K562 (cell line): ENCODE measurements around the gene EPN2. TPM values are rescaled to one million over a fixed set of nuclear protein-coding genes. Genes with fewer than 3 reads are reported as not detected.

Experiments used
- ATAC-seq: fragments of 200-7000 bp; cut with Tn5 transposase; 3 replicates; pipeline ENCODE4 v1.9.1; 2020; ENCODE audit warnings: moderate library complexity
- BruUV-seq: library from RNA; stranded (reverse); fragments of 400-500 nt; replicated peaks from 2 replicates; lab custom pipeline; 2021; lab: Mats Ljungman, UMichigan
- CTCF ChIA-PET: fragments of 300-600 bp; formaldehyde crosslinking; extraction: SDS; loops from one replicate; lab custom pipeline; 2021; ENCODE audit warnings: low intra/inter-chr PET ratio; lab: Yijun Ruan, JAX
- POLR2A ChIA-PET: fragments of 300-600, 350-650 bp; sonication (Branson Sonifier 250); formaldehyde crosslinking; extraction: SDS; loops from one replicate; lab custom pipeline; 2021; ENCODE audit warnings: antibody characterized with exemption, inconsistent platforms; lab: Yijun Ruan, JAX
- DNase-seq, 4 experiments: peaks; one replicate each; pipeline versions ENCODE4 v3.0.0 to v3.0.0-alpha.2; 2011 to 2018; ENCODE audit warnings: low spot score in 3 of 4, mixed read lengths in 3 of 4; ENCODE audit errors: extremely low read depth in 1 of 4
- FAIRE-seq: peaks from 2 replicates; lab custom pipeline; 2011; peaks lifted over from hg19 to GRCh38; lab: Jason Lieb, UNC
- H2AFZ ChIP-seq: 2 replicates; pipeline ENCODE4 v1.6.0; 2011; ENCODE audit warnings: low read depth, low read length, control low read depth, inconsistent platforms
- H3K27ac ChIP-seq: fragments of 200-600 bp; 3 replicates; pipeline ENCODE4 v1.8.0; 2011; ENCODE audit warnings: low read depth, mild to moderate bottlenecking, control low read depth, inconsistent platforms, low read length, moderate library complexity, mixed read lengths; ENCODE audit errors: extremely low read depth
- H3K27me3 ChIP-seq, 2 experiments: fragments of 300-600 bp in 1 of 2; 2 replicates in 1 of 2; 3 replicates in 1 of 2; pipeline versions ENCODE4 v1.6.0 to v1.8.0; 2011; ENCODE audit warnings: inconsistent platforms in 2 of 2, low read length in 2 of 2, mild to moderate bottlenecking in 1 of 2, mixed read lengths in 1 of 2, moderate library complexity in 1 of 2; ENCODE audit not compliant: control insufficient read depth in 2 of 2, insufficient read depth in 2 of 2
- H3K36me3 ChIP-seq: fragments of 300-600 bp; 3 replicates; pipeline ENCODE4 v1.8.0; 2011; ENCODE audit warnings: mild to moderate bottlenecking, low read length, inconsistent platforms; ENCODE audit not compliant: control insufficient read depth, insufficient read depth
- H3K4me1 ChIP-seq, 2 experiments: fragments of 200-600 bp in 1 of 2; replicated peaks in 1 of 2; 2 replicates in 1 of 2; 3 replicates in 1 of 2; pipeline versions ENCODE4 v1.5.1 to v1.8.0; 2011; ENCODE audit warnings: inconsistent platforms in 2 of 2, low read length in 2 of 2, mild to moderate bottlenecking in 1 of 2, mixed read lengths in 1 of 2, moderate library complexity in 1 of 2; ENCODE audit not compliant: control insufficient read depth in 2 of 2, insufficient read depth in 2 of 2
- H3K4me2 ChIP-seq: 2 replicates; pipeline ENCODE4 v1.6.1; 2011; ENCODE audit warnings: low read length, control low read depth, inconsistent platforms, mixed read lengths; ENCODE audit not compliant: insufficient read depth
- H3K4me3 ChIP-seq: fragments of 200-600 bp; sonication (generic), shearing (Covaris generic); 2 replicates; pipeline ENCODE4 v1.5.1; 2016; ENCODE audit warnings: control low read depth, inconsistent platforms
- H3K79me2 ChIP-seq: fragments of 200-600 bp; 3 replicates; pipeline ENCODE4 v1.8.0; 2011; ENCODE audit warnings: low read length, inconsistent platforms; ENCODE audit not compliant: control insufficient read depth, insufficient read depth
- H3K9ac ChIP-seq, 2 experiments: 2 replicates each; pipeline versions ENCODE4 v1.6.0 to v1.6.1; 2011; ENCODE audit warnings: low read depth in 2 of 2, low read length in 2 of 2, control low read depth in 1 of 2, inconsistent platforms in 1 of 2, mild to moderate bottlenecking in 1 of 2, mixed read lengths in 1 of 2; ENCODE audit not compliant: insufficient read depth in 1 of 2
- H3K9me1 ChIP-seq: one replicate; pipeline ENCODE4 v1.6.0; 2011; ENCODE audit warnings: inconsistent platforms, mild to moderate bottlenecking, low read length, moderate library complexity; ENCODE audit not compliant: control insufficient read depth, insufficient read depth
- H3K9me3 ChIP-seq: replicated peaks from 2 replicates; pipeline ENCODE4 v1.5.1; 2011; ENCODE audit warnings: low read depth, low read length, inconsistent platforms; ENCODE audit not compliant: control insufficient read depth, insufficient read depth
- H4K20me1 ChIP-seq: replicated peaks from 2 replicates; pipeline ENCODE4 v1.6.1; 2011; ENCODE audit warnings: low read length, inconsistent platforms, mixed read lengths; ENCODE audit not compliant: control insufficient read depth, insufficient read depth
- KDM1A ChIP-seq, 2 experiments: fragments of 450-650 bp; IDR thresholded peaks; 2 replicates each; pipeline ENCODE4 v1.6.1; 2016; ENCODE audit warnings: mild to moderate bottlenecking in 2 of 2
- MCM2 ChIP-seq: fragments of 450-650 bp; IDR thresholded peaks from 2 replicates; pipeline ENCODE4 v1.6.1; 2017; ENCODE audit warnings: low read depth, mild to moderate bottlenecking
- NR2F6 ChIP-seq: fragments of 450-650 bp; formaldehyde crosslinking; IDR thresholded peaks from 2 replicates; pipeline ENCODE4 v1.4.0; 2020; ENCODE audit warnings: mild to moderate bottlenecking
- ZNF224 ChIP-seq: sonication (generic); formaldehyde crosslinking; IDR thresholded peaks from 2 replicates; pipeline ENCODE4 v1.8.0; 2022; ENCODE audit warnings: mild to moderate bottlenecking, missing genetic modification reagents
- WGBS: fragments of 100-300 bp; shearing (Covaris generic); methylation state at CpG from one replicate; pipeline ENCODE4 v1.1.6; 2016; ENCODE audit warnings: low coverage, mixed read lengths; ENCODE audit not compliant: insufficient coverage; ENCODE audit errors: missing lambda C conversion rate; 5-methylcytosine and 5-hydroxymethylcytosine counted together
- in situ Hi-C: fragments of 300-500 bp; cut with MboI; formaldehyde crosslinking; loops from 4 replicates; pipeline ENCODE4 v1.15.0; 2018; ENCODE audit warnings: inconsistent platforms, mixed read lengths
- intact Hi-C: fragments of 100-400 bp; cut with micrococcal nuclease; formaldehyde crosslinking; loops from 2 replicates; pipeline ENCODE4 v1.14.2; 2022
- polyA plus RNA-seq, 8 experiments: library from polyadenylated mRNA; depleted of rRNA in 4 of 8; stranded (reverse) in 5 of 8; unstranded in 3 of 8; fragments of >200 nt; fragmentation: Nextera tagmentation in 2 of 8; fragmentation: Illumina TruSeq in 1 of 8; extraction: Ambion mirVana in 2 of 8; extraction: Trizol in 1 of 8; gene quantifications; 2 replicates each; pipeline versions ENCODE4 v1.2.1 to v1.2.3, GENCODE V29; 2011 to 2014; ENCODE audit warnings: inconsistent platforms in 1 of 8, missing spikeins in 1 of 8
- total RNA-seq, 7 experiments: library from RNA; depleted of rRNA in 6 of 7; stranded (reverse); fragments of >200 nt in 6 of 7; fragmentation: Illumina TruSeq in 2 of 7; extraction: Trizol in 2 of 7; gene quantifications; 2 replicates each; pipeline versions ENCODE4 v1.2.1 to v1.2.3, GENCODE V29; 2011 to 2021; ENCODE audit warnings: low replicate concordance in 1 of 7
- TF ChIP-seq, protein P1 (sequence below): fragments of 450-650 bp; IDR thresholded peaks from 2 replicates; pipeline ENCODE4 v1.6.1; 2016; ENCODE audit warnings: mild to moderate bottlenecking, moderate library complexity
- TF ChIP-seq, protein P2 (sequence below): fragments of 450-650 bp; formaldehyde crosslinking; IDR thresholded peaks from 2 replicates; pipeline ENCODE4 v1.4.0; 2022; ENCODE audit warnings: mild to moderate bottlenecking, moderate library complexity

Gene EPN2
- total and polyA plus RNA-seq, 9 of the 15 experiments (the other 6 are each of a cell fraction or from before 2014, with no cell fraction given), result 1.0 to 12.9 (median 8.9) TPM

- DNase-seq (no peak), FAIRE-seq (no peak), ATAC-seq (no peak)
- no TSS peak for BruUV-seq
- H3K4me2 ChIP-seq, result no peak overlapping the region
- H3K27ac ChIP-seq, result no peak overlapping the region
- no peaks in the 10 kb centered on the region for H3K9me3 ChIP-seq
- H2AFZ ChIP-seq, result no peak overlapping the region
- H3K4me3 ChIP-seq, result no peak overlapping the region
- peaks cover 6% of the 10 kb centered on the region for H4K20me1 ChIP-seq
- 68% methylated on average over 6 of the region's 7 CpGs for WGBS
- no peaks in the 10 kb centered on the region; the same call in 2 of the 3 replicates for H3K79me2 ChIP-seq
- in situ Hi-C loops, result no loop called here
- CTCF ChIA-PET, result no interaction called here
- no peaks in the 10 kb centered on the region; a peak in 1 of 5 replicates for H3K4me1 ChIP-seq
- no peaks in the 10 kb centered on the region for H3K9me1 ChIP-seq
- no peak overlapping the region for H3K9ac ChIP-seq
- TF ChIP-seq, protein P1, sequence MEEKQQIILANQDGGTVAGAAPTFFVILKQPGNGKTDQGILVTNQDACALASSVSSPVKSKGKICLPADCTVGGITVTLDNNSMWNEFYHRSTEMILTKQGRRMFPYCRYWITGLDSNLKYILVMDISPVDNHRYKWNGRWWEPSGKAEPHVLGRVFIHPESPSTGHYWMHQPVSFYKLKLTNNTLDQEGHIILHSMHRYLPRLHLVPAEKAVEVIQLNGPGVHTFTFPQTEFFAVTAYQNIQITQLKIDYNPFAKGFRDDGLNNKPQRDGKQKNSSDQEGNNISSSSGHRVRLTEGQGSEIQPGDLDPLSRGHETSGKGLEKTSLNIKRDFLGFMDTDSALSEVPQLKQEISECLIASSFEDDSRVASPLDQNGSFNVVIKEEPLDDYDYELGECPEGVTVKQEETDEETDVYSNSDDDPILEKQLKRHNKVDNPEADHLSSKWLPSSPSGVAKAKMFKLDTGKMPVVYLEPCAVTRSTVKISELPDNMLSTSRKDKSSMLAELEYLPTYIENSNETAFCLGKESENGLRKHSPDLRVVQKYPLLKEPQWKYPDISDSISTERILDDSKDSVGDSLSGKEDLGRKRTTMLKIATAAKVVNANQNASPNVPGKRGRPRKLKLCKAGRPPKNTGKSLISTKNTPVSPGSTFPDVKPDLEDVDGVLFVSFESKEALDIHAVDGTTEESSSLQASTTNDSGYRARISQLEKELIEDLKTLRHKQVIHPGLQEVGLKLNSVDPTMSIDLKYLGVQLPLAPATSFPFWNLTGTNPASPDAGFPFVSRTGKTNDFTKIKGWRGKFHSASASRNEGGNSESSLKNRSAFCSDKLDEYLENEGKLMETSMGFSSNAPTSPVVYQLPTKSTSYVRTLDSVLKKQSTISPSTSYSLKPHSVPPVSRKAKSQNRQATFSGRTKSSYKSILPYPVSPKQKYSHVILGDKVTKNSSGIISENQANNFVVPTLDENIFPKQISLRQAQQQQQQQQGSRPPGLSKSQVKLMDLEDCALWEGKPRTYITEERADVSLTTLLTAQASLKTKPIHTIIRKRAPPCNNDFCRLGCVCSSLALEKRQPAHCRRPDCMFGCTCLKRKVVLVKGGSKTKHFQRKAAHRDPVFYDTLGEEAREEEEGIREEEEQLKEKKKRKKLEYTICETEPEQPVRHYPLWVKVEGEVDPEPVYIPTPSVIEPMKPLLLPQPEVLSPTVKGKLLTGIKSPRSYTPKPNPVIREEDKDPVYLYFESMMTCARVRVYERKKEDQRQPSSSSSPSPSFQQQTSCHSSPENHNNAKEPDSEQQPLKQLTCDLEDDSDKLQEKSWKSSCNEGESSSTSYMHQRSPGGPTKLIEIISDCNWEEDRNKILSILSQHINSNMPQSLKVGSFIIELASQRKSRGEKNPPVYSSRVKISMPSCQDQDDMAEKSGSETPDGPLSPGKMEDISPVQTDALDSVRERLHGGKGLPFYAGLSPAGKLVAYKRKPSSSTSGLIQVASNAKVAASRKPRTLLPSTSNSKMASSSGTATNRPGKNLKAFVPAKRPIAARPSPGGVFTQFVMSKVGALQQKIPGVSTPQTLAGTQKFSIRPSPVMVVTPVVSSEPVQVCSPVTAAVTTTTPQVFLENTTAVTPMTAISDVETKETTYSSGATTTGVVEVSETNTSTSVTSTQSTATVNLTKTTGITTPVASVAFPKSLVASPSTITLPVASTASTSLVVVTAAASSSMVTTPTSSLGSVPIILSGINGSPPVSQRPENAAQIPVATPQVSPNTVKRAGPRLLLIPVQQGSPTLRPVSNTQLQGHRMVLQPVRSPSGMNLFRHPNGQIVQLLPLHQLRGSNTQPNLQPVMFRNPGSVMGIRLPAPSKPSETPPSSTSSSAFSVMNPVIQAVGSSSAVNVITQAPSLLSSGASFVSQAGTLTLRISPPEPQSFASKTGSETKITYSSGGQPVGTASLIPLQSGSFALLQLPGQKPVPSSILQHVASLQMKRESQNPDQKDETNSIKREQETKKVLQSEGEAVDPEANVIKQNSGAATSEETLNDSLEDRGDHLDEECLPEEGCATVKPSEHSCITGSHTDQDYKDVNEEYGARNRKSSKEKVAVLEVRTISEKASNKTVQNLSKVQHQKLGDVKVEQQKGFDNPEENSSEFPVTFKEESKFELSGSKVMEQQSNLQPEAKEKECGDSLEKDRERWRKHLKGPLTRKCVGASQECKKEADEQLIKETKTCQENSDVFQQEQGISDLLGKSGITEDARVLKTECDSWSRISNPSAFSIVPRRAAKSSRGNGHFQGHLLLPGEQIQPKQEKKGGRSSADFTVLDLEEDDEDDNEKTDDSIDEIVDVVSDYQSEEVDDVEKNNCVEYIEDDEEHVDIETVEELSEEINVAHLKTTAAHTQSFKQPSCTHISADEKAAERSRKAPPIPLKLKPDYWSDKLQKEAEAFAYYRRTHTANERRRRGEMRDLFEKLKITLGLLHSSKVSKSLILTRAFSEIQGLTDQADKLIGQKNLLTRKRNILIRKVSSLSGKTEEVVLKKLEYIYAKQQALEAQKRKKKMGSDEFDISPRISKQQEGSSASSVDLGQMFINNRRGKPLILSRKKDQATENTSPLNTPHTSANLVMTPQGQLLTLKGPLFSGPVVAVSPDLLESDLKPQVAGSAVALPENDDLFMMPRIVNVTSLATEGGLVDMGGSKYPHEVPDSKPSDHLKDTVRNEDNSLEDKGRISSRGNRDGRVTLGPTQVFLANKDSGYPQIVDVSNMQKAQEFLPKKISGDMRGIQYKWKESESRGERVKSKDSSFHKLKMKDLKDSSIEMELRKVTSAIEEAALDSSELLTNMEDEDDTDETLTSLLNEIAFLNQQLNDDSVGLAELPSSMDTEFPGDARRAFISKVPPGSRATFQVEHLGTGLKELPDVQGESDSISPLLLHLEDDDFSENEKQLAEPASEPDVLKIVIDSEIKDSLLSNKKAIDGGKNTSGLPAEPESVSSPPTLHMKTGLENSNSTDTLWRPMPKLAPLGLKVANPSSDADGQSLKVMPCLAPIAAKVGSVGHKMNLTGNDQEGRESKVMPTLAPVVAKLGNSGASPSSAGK, result no peak
- TF ChIP-seq KDM1A (IDR thresholded peaks at IDR 0.05), result no peak
- no peak for TF ChIP-seq ZNF224 (CRISPR knock-in tag)
- TF ChIP-seq, protein P2, sequence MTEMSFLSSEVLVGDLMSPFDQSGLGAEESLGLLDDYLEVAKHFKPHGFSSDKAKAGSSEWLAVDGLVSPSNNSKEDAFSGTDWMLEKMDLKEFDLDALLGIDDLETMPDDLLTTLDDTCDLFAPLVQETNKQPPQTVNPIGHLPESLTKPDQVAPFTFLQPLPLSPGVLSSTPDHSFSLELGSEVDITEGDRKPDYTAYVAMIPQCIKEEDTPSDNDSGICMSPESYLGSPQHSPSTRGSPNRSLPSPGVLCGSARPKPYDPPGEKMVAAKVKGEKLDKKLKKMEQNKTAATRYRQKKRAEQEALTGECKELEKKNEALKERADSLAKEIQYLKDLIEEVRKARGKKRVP (CRISPR knock-in tag), result no peak
- no peak for TF ChIP-seq NR2F6 (CRISPR knock-in tag)
- no peak for TF ChIP-seq MCM2
- POLR2A ChIA-PET, result interaction anchor here (1.5 kb wide), 1 partner anchor 12 kb away, joined by 7 read pairs; no protein-coding TSS in a partner anchor
- no peaks in the 10 kb centered on the region; the same call in 2 of the 3 replicates for H3K36me3 ChIP-seq
- intact Hi-C loops, result no loop called here
- H3K27me3 ChIP-seq, result no peaks in the 10 kb centered on the region
These were observed 23.8 kb downstream of the EPN2 start for GRCh38 chr17:19260958-19261357.
